MCF 10A (cell line): Measurements from ENCODE around the gene CAMK2G. TPM values are rescaled to one million over a fixed set of nuclear protein-coding genes. Genes with fewer than 3 reads are reported as not detected.
"Not testable (repeated sequence)": the region's sequence is repeated elsewhere in the genome, so short reads cannot be mapped to it uniquely, and the experiment has no call there.

Experiments used
- BruUV-seq: library from RNA; stranded (reverse); fragments of 400-500 nt; replicated peaks from 2 replicates; lab custom pipeline; 2021; lab: Mats Ljungman, UMichigan
- CTCF ChIA-PET: fragments of 300-600 bp; sonication (Branson Sonifier 250); formaldehyde crosslinking; extraction: SDS; loops from one replicate; lab custom pipeline; 2021; ENCODE audit warnings: antibody characterized with exemption, inconsistent platforms; lab: Yijun Ruan, JAX
- POLR2A ChIA-PET: fragments of 300-600, 350-650 bp; sonication (Branson Sonifier 250); formaldehyde crosslinking; extraction: SDS; loops from one replicate; lab custom pipeline; 2020; ENCODE audit warnings: antibody characterized with exemption, inconsistent platforms; lab: Yijun Ruan, JAX
- DNase-seq: peaks from one replicate; pipeline ENCODE4 v3.0.0-alpha.2; 2018; ENCODE audit not compliant: unreplicated experiment
- H3K27ac Mint-ChIP-seq: one replicate; pipeline ENCODE4 v1.8.0; 2022; ENCODE audit warnings: mild to moderate bottlenecking, low read depth, mixed read lengths; ENCODE audit not compliant: unreplicated experiment
- H3K27me3 Mint-ChIP-seq: one replicate; pipeline ENCODE4 v1.8.0; 2022; ENCODE audit warnings: mixed read lengths; ENCODE audit not compliant: insufficient read depth, unreplicated experiment
- H3K36me3 Mint-ChIP-seq: one replicate; pipeline ENCODE4 v1.8.0; 2022; ENCODE audit warnings: mild to moderate bottlenecking, moderate library complexity, mixed read lengths; ENCODE audit not compliant: insufficient read depth, unreplicated experiment
- H3K4me1 Mint-ChIP-seq: one replicate; pipeline ENCODE4 v1.8.0; 2022; ENCODE audit warnings: mixed read lengths; ENCODE audit not compliant: insufficient read depth, unreplicated experiment
- H3K4me3 Mint-ChIP-seq: one replicate; pipeline ENCODE4 v1.8.0; 2022; ENCODE audit warnings: mild to moderate bottlenecking, moderate library complexity, mixed read lengths; ENCODE audit not compliant: unreplicated experiment
- H3K9me3 Mint-ChIP-seq: one replicate; pipeline ENCODE4 v1.8.0; 2022; ENCODE audit warnings: mixed read lengths; ENCODE audit not compliant: unreplicated experiment
- intact Hi-C: fragments of 100-400 bp; cut with micrococcal nuclease; formaldehyde crosslinking; loops from 2 replicates; pipeline ENCODE4 v1.14.1; 2022
- total RNA-seq: library from RNA; stranded (reverse); gene quantifications from 2 replicates; pipeline ENCODE4 v1.2.3, GENCODE V29; 2022
- TF ChIP-seq, protein P1 (sequence below): fragments of 200-600 bp; IDR thresholded peaks from one replicate; pipeline ENCODE4 v1.8.0; 2022; ENCODE audit warnings: antibody characterized with exemption, mild to moderate bottlenecking; ENCODE audit not compliant: unreplicated experiment

Gene CAMK2G
- total RNA-seq, 1 experiment from 2014 or later: 10.9 TPM

DNA sequence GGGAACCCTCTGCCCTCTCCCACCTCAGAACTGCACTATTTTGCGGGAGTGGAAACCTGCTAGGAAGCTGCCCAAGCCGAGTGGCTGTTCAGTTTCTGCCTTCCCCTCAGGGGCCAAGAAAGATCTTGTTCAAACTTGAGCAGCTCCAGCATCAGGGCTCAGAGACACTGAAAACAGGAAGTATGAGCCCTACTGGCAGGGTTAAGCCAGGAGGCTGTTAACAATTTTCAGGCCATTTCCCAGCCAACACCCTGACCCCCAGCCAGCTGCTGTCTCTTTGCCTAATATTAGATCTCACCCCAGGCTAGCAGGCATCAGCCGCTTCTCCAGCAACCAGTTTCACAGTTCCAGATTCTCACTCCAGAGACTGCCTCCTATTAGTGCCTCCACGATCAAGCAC lies 45.7 kb upstream of the CAMK2G start:
- Mint-ChIP-seq H3K4me1 (peaks cover 29% of the 10 kb centered on the region), H3K27me3 (no peaks in the 10 kb centered on the region), H3K4me3 (no peak overlapping the region), H3K36me3 (peaks cover 6% of the 10 kb centered on the region), H3K9me3 (no peaks in the 10 kb centered on the region), H3K27ac (peak overlapping the region; percentile 95)
- BruUV-seq: no TSS peak
- TF ChIP-seq, protein P1, sequence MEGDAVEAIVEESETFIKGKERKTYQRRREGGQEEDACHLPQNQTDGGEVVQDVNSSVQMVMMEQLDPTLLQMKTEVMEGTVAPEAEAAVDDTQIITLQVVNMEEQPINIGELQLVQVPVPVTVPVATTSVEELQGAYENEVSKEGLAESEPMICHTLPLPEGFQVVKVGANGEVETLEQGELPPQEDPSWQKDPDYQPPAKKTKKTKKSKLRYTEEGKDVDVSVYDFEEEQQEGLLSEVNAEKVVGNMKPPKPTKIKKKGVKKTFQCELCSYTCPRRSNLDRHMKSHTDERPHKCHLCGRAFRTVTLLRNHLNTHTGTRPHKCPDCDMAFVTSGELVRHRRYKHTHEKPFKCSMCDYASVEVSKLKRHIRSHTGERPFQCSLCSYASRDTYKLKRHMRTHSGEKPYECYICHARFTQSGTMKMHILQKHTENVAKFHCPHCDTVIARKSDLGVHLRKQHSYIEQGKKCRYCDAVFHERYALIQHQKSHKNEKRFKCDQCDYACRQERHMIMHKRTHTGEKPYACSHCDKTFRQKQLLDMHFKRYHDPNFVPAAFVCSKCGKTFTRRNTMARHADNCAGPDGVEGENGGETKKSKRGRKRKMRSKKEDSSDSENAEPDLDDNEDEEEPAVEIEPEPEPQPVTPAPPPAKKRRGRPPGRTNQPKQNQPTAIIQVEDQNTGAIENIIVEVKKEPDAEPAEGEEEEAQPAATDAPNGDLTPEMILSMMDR: no peak
- CTCF ChIA-PET: interaction anchor here (0.6 to 5.2 kb wide), 8 partner anchors 9 to 32 kb away, joined by 3 to 54 read pairs (median 6); no protein-coding TSS in a partner anchor
- intact Hi-C loops: no loop called here
- POLR2A ChIA-PET: interaction anchor here (0.6 to 6.8 kb wide), 12 partner anchors 9 to 120 kb away, joined by 3 to 113 read pairs (median 8); partner anchors contain the start of gene PLAU
- DNase-seq: peak; percentile 91

- peak overlapping the region; percentile 95 for H3K27ac Mint-ChIP-seq
- ChIA-PET CTCF (interaction anchor here (0.6 to 5.2 kb wide), 9 partner anchors 9 to 70 kb away, joined by 3 to 54 read pairs (median 5); no protein-coding TSS in a partner anchor), POLR2A (interaction anchor here (0.9 to 6.8 kb wide), 10 partner anchors 8 to 104 kb away, joined by 3 to 113 read pairs (median 10); partner anchors contain the start of gene PLAU)
- DNase-seq, BruUV-seq, H3K4me3 Mint-ChIP-seq, H3K9me3 Mint-ChIP-seq, H3K36me3 Mint-ChIP-seq, intact Hi-C loops, H3K27me3 Mint-ChIP-seq: not testable (repeated sequence)
- H3K4me1 Mint-ChIP-seq: peaks cover 36% of the 10 kb centered on the region
Measured at GRCh38 chr10:73919481-73919880, 45.1 kb upstream of the CAMK2G start.

- Mint-ChIP-seq H3K27ac (peak overlapping the region; percentile 40), H3K36me3 (peaks cover 6% of the 10 kb centered on the region), H3K4me1 (peaks cover 50% of the 10 kb centered on the region), H3K27me3 (no peaks in the 10 kb centered on the region), H3K9me3 (no peaks in the 10 kb centered on the region), H3K4me3 (no peak overlapping the region)
- TF ChIP-seq, protein P1: no peak
- no peak for DNase-seq
- ChIA-PET POLR2A (interaction anchor here (0.6 to 6.8 kb wide), 5 partner anchors 7 to 232 kb away, joined by 4 to 113 read pairs (median 18); partner anchors contain the start of gene PLAU), CTCF (interaction anchor here (0.6 to 5.2 kb wide), 9 partner anchors 11 to 272 kb away, joined by 3 to 54 read pairs (median 5); no protein-coding TSS in a partner anchor)
- intact Hi-C loops: no loop called here
- BruUV-seq: no TSS peak
Measured at GRCh38 chr10:73917566-73918305, 43.4 kb upstream of the CAMK2G start.

DNA sequence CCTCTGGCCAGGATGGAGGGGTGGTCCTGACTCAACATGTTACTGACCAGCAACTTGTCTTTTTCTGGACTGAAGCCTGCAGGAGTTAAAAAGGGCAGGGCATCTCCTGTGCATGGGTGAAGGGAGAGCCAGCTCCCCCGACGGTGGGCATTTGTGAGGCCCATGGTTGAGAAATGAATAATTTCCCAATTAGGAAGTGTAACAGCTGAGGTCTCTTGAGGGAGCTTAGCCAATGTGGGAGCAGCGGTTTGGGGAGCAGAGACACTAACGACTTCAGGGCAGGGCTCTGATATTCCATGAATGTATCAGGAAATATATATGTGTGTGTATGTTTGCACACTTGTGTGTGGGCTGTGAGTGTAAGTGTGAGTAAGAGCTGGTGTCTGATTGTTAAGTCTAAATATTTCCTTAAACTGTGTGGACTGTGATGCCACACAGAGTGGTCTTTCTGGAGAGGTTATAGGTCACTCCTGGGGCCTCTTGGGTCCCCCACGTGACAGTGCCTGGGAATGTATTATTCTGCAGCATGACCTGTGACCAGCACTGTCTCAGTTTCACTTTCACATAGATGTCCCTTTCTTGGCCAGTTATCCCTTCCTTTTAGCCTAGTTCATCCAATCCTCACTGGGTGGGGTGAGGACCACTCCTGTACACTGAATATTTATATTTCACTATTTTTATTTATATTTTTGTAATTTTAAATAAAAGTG lies 42.6 kb upstream of the CAMK2G start:
- intact Hi-C loops: no loop called here
- TSS peak; percentile 15 for BruUV-seq
- Mint-ChIP-seq H3K27me3 (no peaks in the 10 kb centered on the region), H3K4me1 (peaks cover 55% of the 10 kb centered on the region), H3K36me3 (peaks cover 6% of the 10 kb centered on the region), H3K4me3 (no peak overlapping the region), H3K27ac (peak overlapping the region; percentile 40), H3K9me3 (no peaks in the 10 kb centered on the region)
- TF ChIP-seq, protein P1: no peak
- CTCF ChIA-PET: interaction anchor here (0.8 to 1.7 kb wide), 5 partner anchors 12 to 83 kb away, joined by 3 to 5 read pairs (median 3); no protein-coding TSS in a partner anchor
- no peak for DNase-seq
- POLR2A ChIA-PET: interaction anchor here (0.7 to 6.8 kb wide), 3 partner anchors 9 to 34 kb away, joined by 3 to 113 read pairs (median 3); no protein-coding TSS in a partner anchor
